Fibroblast of villous mesenchyme (primary cell): Measurements from ENCODE around the gene PCDHGB2. TPM values are rescaled to one million over a fixed set of nuclear protein-coding genes. Genes with fewer than 3 reads are reported as not detected.
"Not testable (repeated sequence)": the region's sequence is repeated elsewhere in the genome, so short reads cannot be mapped to it uniquely, and the experiment has no call there.

Experiments used
- DNase-seq: peaks from one replicate; pipeline ENCODE4 v3.0.0-alpha.2; 2010; ENCODE audit warnings: low read depth
- H3K4me3 ChIP-seq: 2 replicates; pipeline ENCODE4 v1.5.1; 2011; ENCODE audit warnings: low read depth, mild to moderate bottlenecking, low read length
- total RNA-seq: library from RNA; depleted of rRNA; stranded (reverse); fragments of >200 nt; gene quantifications from 2 replicates; pipeline ENCODE4 v1.2.3, GENCODE V29; 2012
- TF ChIP-seq, protein P1 (sequence below): IDR thresholded peaks from 2 replicates; pipeline ENCODE4 v1.5.1; 2012; ENCODE audit warnings: low read depth, mild to moderate bottlenecking, low read length; ENCODE audit not compliant: insufficient read depth

The PCDHGB2 gene
- total RNA-seq, 1 donor: 2.6 TPM

DNA sequence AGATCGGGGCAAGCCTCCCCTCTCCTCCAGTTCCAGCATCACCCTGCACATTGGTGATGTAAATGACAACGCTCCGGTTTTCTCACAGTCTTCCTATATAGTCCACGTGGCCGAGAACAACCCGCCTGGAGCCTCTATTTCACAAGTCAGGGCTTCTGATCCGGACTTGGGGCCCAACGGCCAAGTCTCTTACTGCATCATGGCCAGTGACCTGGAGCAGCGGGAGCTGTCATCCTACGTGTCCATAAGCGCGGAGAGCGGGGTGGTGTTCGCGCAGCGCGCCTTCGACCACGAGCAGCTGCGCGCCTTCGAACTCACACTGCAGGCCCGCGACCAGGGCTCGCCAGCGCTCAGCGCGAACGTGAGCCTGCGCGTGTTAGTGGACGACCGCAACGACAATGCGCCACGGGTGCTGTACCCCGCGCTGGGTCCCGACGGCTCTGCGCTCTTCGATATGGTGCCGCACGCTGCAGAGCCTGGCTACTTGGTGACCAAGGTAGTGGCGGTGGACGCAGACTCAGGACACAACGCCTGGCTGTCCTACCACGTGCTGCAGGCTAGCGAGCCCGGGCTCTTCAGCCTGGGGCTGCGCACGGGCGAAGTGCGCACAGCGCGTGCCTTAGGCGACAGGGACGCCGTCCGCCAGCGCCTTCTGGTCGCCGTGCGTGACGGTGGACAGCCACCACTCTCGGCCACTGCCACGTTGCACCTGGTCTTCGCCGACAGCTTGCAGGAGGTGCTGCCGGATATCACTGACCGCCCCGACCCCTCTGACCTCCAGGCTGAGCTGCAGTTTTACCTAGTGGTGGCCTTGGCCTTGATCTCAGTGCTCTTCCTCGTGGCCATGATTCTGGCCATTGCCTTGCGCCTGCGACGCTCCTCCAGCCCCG is 29.6 kb downstream of the PCDHGB2 start:
- no peak for DNase-seq
- H3K4me3 ChIP-seq: no peak overlapping the region
- TF ChIP-seq, protein P1, sequence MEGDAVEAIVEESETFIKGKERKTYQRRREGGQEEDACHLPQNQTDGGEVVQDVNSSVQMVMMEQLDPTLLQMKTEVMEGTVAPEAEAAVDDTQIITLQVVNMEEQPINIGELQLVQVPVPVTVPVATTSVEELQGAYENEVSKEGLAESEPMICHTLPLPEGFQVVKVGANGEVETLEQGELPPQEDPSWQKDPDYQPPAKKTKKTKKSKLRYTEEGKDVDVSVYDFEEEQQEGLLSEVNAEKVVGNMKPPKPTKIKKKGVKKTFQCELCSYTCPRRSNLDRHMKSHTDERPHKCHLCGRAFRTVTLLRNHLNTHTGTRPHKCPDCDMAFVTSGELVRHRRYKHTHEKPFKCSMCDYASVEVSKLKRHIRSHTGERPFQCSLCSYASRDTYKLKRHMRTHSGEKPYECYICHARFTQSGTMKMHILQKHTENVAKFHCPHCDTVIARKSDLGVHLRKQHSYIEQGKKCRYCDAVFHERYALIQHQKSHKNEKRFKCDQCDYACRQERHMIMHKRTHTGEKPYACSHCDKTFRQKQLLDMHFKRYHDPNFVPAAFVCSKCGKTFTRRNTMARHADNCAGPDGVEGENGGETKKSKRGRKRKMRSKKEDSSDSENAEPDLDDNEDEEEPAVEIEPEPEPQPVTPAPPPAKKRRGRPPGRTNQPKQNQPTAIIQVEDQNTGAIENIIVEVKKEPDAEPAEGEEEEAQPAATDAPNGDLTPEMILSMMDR: no peak

DNA sequence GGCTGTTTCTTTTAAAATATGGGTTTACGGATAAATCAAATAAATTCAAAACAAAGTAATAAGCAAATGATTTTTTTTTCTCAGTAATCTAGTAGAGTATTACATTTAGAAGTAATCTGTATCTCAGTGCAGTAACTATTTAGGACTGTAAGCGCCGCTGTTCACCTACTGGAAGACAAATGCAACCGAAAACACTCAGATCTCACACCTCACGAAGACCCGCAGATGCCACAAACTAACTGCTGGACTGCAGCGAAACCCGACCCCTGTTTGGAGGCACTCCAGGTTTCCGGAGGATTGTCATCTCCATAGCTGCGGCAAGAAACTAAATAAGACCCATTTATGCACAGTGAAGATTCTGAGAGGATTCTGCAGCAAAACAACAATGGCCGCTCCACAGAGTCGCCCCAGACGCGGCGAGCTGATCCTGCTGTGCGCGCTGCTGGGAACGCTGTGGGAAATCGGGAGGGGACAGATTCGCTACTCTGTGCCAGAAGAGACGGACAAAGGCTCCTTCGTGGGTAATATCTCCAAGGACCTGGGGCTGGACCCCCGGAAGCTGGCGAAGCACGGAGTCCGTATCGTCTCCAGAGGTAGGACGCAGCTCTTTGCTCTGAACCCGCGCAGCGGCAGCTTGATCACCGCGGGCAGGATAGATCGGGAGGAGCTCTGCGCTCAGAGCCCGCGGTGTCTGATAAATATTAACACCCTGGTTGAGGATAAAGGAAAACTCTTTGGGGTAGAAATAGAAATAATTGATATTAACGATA is 32.8 kb downstream of the PCDHGB2 start, which contains the start of gene PCDHGA8:
Gene PCDHGA8, plus strand, starts transcription at position 205 of the 770 bp plus-strand sequence. Its CDS starts 181 bp downstream, at position 386.
- DNase-seq: peak; percentile 9
- TF ChIP-seq, protein P1: peak; percentile 18
- H3K4me3 ChIP-seq: no peak within 1 kb of the TSS

DNA sequence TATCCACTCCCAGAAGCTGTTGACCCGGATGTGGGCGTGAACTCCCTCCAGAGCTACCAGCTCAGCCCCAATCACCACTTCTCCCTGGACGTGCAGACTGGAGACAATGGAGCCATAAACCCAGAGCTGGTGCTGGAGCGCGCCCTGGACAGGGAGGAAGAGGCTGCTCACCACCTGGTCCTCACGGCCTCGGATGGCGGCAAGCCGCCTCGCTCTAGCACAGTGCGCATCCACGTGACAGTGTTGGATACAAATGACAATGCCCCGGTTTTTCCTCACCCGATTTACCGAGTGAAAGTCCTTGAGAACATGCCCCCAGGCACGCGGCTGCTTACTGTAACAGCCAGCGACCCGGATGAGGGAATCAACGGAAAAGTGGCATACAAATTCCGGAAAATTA is 33.5 kb downstream of the PCDHGB2 start:
- no peak overlapping the region for H3K4me3 ChIP-seq
- DNase-seq: no peak
- TF ChIP-seq, protein P1: no peak

DNA sequence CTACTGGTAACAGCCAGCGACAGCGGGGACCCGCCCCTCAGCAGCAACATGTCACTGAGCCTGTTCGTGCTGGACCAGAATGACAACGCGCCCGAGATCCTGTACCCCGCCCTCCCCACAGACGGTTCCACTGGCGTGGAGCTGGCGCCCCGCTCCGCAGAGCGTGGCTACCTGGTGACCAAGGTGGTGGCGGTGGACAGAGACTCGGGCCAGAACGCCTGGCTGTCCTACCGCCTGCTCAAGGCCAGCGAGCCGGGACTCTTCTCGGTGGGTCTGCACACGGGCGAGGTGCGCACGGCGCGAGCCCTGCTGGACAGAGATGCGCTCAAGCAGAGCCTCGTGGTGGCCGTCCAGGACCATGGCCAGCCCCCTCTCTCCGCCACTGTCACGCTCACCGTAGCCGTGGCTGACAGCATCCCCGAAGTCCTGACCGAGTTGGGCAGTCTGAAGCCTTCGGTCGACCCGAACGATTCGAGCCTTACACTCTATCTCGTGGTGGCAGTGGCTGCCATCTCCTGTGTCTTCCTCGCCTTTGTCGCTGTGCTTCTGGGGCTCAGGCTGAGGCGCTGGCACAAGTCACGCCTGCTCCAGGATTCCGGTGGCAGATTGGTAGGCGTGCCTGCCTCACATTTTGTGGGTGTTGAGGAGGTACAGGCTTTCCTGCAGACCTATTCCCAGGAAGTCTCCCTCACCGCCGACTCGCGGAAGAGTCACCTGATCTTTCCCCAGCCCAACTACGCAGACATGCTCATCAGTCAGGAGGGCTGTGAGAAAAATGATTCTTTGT is 34.8 kb downstream of the PCDHGB2 start:
- not testable (repeated sequence) for DNase-seq

DNA sequence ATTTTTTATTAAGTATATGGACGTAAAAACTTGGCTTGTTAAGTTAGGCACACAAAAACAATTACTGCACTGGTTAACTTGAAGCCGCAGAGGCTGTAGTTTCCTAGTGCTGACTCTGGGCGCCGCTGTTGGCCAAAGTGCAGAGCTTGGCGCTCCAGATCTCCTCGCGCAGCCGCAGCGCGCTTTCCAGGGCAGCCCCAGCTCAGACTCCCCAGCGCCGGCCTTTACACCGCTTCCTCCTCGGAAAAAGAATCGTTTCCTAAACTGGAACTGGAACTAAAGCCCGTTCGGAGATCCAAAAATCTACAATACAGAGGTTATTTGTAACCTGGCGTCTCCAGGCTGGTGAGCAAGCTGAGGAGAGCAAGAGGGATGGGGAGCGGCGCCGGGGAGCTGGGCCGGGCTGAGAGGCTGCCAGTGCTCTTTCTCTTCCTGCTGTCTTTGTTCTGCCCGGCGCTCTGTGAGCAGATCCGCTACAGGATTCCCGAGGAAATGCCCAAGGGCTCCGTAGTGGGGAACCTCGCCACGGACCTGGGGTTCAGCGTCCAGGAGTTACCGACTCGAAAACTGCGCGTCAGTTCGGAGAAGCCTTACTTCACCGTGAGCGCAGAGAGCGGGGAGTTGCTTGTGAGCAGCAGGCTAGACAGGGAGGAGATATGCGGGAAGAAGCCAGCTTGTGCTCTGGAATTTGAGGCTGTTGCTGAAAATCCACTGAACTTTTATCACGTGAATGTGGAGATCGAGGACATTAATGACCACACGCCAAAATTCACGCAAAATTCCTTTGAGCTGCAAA is 38.2 kb downstream of the PCDHGB2 start, which contains the start of gene PCDHGB5:
Gene PCDHGB5, plus strand, starts transcription at position 192 of the 796 bp plus-strand sequence. Its CDS starts 181 bp downstream, at position 373.
- TF ChIP-seq, protein P1: peak; percentile 68
- peak; percentile 57 for DNase-seq

More for the DNA sequence above, 34.8 kb downstream of the PCDHGB2 start:
- H3K4me3 ChIP-seq: not testable (repeated sequence)

DNA sequence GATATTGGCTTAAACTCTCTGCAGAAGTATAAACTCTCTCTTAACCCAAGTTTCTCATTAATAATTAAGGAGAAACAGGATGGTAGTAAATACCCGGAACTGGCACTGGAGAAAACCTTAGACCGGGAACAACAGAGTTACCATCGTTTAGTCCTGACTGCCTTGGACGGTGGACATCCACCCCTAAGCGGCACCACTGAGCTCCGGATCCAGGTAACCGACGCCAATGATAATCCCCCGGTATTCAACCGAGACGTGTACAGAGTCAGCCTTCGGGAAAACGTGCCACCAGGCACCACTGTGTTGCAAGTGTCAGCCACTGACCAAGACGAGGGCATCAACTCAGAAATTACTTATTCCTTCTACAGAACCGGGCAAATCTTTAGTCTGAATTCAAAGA is 38.8 kb downstream of the PCDHGB2 start:
- H3K4me3 ChIP-seq: peak overlapping the region; percentile 3
- no peak for DNase-seq
- TF ChIP-seq, protein P1: no peak

More for the DNA sequence above, 38.2 kb downstream of the PCDHGB2 start, which contains the start of gene PCDHGB5:
- H3K4me3 ChIP-seq: peak within 1 kb of the TSS; percentile 54
